HepG2 (cell line): Measurements from ENCODE around the gene CPN1. TPM values are rescaled to one million over a fixed set of nuclear protein-coding genes. Genes with fewer than 3 reads are reported as not detected.

Source experiments
- CENPX ChIP-seq: sonication (generic); formaldehyde crosslinking; IDR thresholded peaks from 2 replicates; pipeline ENCODE4 v1.9.0; 2021; ENCODE audit warnings: mild to moderate bottlenecking, missing genetic modification reagents, moderate library complexity
- ELF4 ChIP-seq: sonication (generic); formaldehyde crosslinking; IDR thresholded peaks from 2 replicates; pipeline ENCODE4 v1.5.0; 2020; ENCODE audit warnings: missing genetic modification reagents, mild to moderate bottlenecking, moderate library complexity, borderline replicate concordance
- HDAC2 ChIP-seq: sonication (generic); formaldehyde crosslinking; IDR thresholded peaks from 2 replicates; pipeline ENCODE4 v1.4.0; 2020; ENCODE audit warnings: missing genetic modification reagents
- IRF2 ChIP-seq: IDR thresholded peaks from 2 replicates; pipeline ENCODE4 v1.6.1; 2018; ENCODE audit warnings: missing genetic modification reagents, missing compliant biosample characterization
- NFKB2 ChIP-seq: sonication (generic); formaldehyde crosslinking; IDR thresholded peaks from 2 replicates; pipeline ENCODE4 v1.4.0; 2020; ENCODE audit warnings: missing genetic modification reagents, borderline replicate concordance
- PHB2 ChIP-seq: fragments of 450-650 bp; IDR thresholded peaks from 2 replicates; pipeline ENCODE4 v1.6.1; 2018; ENCODE audit not compliant: partially characterized antibody
- POLR2AphosphoS2 ChIP-seq: IDR thresholded peaks from 2 replicates; pipeline ENCODE4 v1.6.1; 2011; ENCODE audit warnings: low read depth, low read length, improper control_type of control experiment
- RARA ChIP-seq: IDR thresholded peaks from 2 replicates; pipeline ENCODE4 v1.6.1; 2016; ENCODE audit warnings: missing genetic modification reagents, missing compliant biosample characterization
- SP5 ChIP-seq: IDR thresholded peaks from 2 replicates; pipeline ENCODE4 v1.6.1; 2016; ENCODE audit warnings: low read depth, borderline replicate concordance
- TEAD3 ChIP-seq: optimal IDR thresholded peaks from 2 replicates; pipeline ENCODE3; 2016; ENCODE audit warnings: borderline replicate concordance
- ZNF501 ChIP-seq: sonication (generic); formaldehyde crosslinking; IDR thresholded peaks from 2 replicates; pipeline ENCODE4 v1.5.1; 2020; ENCODE audit warnings: mild to moderate bottlenecking, moderate library complexity, missing genetic modification reagents
- polyA plus RNA-seq, 8 experiments: library from polyadenylated mRNA; depleted of rRNA in 3 of 8; stranded (reverse) in 7 of 8; unstranded in 1 of 8; fragments of >200 nt; fragmentation: Illumina TruSeq in 4 of 8; extraction: Trizol in 4 of 8; gene quantifications; 2 replicates each; pipeline versions ENCODE4 v1.2.1 to v1.2.3, GENCODE V29; 2011 to 2016; ENCODE audit warnings: low read depth in 4 of 8, missing spikeins in 1 of 8, mixed read lengths in 1 of 8; ENCODE audit not compliant: insufficient read depth in 1 of 8
- total RNA-seq, 5 experiments: library from RNA; depleted of rRNA; stranded (reverse); fragments of >200 nt; fragmentation: Illumina TruSeq; extraction: Trizol; gene quantifications; 2 replicates each; pipeline ENCODE4 v1.2.3, GENCODE V29; 2016; ENCODE audit warnings: low read depth in 1 of 5
- TF ChIP-seq, protein P1 (sequence below): sonication (generic); formaldehyde crosslinking; IDR thresholded peaks from 2 replicates; pipeline ENCODE4 v1.4.0; 2020; ENCODE audit warnings: mild to moderate bottlenecking, missing genetic modification reagents, borderline replicate concordance
- TF ChIP-seq, protein P2 (sequence below): sonication (generic); formaldehyde crosslinking; IDR thresholded peaks from 2 replicates; pipeline ENCODE4 v1.4.0; 2020; ENCODE audit warnings: missing genetic modification reagents
- TF ChIP-seq, protein P3 (sequence below): sonication (generic); formaldehyde crosslinking; IDR thresholded peaks from 2 replicates; pipeline ENCODE4 v1.5.0; 2020; ENCODE audit warnings: missing genetic modification reagents, mild to moderate bottlenecking, borderline replicate concordance
- TF ChIP-seq, protein P4 (sequence below): sonication (generic); formaldehyde crosslinking; conservative IDR thresholded peaks from 2 replicates; pipeline ENCODE4 v1.5.0; 2020; ENCODE audit warnings: missing genetic modification reagents
- TF ChIP-seq, protein P5 (sequence below): sonication (generic); formaldehyde crosslinking; IDR thresholded peaks from 2 replicates; pipeline ENCODE4 v1.8.0; 2022; ENCODE audit warnings: missing genetic modification reagents, mild to moderate bottlenecking, moderate library complexity, borderline replicate concordance

The CPN1 gene
- total and polyA plus RNA-seq, 2 of the 13 experiments (the other 11 are each of a cell fraction or from before 2014, with no cell fraction given), result 17.3 to 35.1 TPM

DNA sequence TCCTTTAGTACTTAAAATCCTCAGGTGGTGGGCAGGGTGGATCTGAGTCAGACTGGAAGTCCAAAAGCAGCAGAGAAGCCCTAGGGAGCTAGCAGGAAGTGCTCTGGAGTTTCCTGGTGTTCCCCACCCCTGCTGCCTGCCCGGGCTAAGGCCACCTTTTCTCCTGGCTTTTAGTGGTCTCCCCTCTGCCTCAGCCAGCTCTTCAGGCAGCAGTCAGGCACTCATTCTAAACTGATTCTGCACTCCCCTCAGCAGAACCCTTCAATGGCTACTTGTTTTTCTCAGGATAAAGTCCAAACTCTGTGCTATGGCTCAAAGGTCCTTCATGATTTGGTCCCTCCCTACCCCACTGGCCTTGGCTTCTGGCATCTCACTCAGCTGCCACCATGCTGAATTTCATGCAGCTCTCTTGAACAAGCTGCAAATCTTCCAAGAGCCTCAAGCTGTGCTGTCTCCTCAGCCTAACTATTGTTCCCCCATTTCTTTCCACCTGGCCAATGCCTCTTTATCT is 43.1 kb downstream of the CPN1 start (continued):
- TF ChIP-seq, protein P1, sequence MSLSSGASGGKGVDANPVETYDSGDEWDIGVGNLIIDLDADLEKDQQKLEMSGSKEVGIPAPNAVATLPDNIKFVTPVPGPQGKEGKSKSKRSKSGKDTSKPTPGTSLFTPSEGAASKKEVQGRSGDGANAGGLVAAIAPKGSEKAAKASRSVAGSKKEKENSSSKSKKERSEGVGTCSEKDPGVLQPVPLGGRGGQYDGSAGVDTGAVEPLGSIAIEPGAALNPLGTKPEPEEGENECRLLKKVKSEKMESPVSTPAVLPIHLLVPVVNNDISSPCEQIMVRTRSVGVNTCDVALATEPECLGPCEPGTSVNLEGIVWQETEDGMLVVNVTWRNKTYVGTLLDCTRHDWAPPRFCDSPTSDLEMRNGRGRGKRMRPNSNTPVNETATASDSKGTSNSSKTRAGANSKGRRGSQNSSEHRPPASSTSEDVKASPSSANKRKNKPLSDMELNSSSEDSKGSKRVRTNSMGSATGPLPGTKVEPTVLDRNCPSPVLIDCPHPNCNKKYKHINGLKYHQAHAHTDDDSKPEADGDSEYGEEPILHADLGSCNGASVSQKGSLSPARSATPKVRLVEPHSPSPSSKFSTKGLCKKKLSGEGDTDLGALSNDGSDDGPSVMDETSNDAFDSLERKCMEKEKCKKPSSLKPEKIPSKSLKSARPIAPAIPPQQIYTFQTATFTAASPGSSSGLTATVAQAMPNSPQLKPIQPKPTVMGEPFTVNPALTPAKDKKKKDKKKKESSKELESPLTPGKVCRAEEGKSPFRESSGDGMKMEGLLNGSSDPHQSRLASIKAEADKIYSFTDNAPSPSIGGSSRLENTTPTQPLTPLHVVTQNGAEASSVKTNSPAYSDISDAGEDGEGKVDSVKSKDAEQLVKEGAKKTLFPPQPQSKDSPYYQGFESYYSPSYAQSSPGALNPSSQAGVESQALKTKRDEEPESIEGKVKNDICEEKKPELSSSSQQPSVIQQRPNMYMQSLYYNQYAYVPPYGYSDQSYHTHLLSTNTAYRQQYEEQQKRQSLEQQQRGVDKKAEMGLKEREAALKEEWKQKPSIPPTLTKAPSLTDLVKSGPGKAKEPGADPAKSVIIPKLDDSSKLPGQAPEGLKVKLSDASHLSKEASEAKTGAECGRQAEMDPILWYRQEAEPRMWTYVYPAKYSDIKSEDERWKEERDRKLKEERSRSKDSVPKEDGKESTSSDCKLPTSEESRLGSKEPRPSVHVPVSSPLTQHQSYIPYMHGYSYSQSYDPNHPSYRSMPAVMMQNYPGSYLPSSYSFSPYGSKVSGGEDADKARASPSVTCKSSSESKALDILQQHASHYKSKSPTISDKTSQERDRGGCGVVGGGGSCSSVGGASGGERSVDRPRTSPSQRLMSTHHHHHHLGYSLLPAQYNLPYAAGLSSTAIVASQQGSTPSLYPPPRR (CRISPR knock-in tag), result peak; percentile 43; the same call in 1 of the 2 replicates
- TF ChIP-seq RARA (no peak), ELF4 (CRISPR knock-in tag) (no peak), TEAD3 (CRISPR knock-in tag) (peak; percentile 36), IRF2 (peak; percentile 29; the same call in 1 of the 2 replicates), PHB2 (no peak), CENPX (no peak), ZNF501 (CRISPR knock-in tag) (peak; percentile 33; the same call in 1 of the 2 replicates), HDAC2 (peak; percentile 43; the same call in 1 of the 2 replicates), NFKB2 (no peak), POLR2AphosphoS2 (no peak), SP5 (CRISPR knock-in tag) (peak; percentile 47; the same call in 1 of the 2 replicates)
- TF ChIP-seq, protein P2, sequence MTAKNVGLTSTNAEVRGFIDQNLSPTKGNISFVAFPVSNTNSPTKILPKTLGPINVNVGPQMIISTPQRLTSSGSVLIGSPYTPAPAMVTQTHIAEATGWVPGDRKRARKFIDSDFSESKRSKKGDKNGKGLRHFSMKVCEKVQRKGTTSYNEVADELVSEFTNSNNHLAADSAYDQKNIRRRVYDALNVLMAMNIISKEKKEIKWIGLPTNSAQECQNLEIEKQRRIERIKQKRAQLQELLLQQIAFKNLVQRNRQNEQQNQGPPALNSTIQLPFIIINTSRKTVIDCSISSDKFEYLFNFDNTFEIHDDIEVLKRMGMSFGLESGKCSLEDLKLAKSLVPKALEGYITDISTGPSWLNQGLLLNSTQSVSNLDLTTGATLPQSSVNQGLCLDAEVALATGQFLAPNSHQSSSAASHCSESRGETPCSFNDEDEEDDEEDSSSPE (CRISPR knock-in tag), result no peak
- TF ChIP-seq, protein P3, sequence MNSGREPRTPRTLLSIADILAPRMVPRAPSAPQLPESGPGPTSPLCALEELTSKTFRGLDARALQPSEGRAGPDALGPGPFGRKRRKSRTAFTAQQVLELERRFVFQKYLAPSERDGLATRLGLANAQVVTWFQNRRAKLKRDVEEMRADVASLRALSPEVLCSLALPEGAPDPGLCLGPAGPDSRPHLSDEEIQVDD, result no peak
- TF ChIP-seq, protein P4, sequence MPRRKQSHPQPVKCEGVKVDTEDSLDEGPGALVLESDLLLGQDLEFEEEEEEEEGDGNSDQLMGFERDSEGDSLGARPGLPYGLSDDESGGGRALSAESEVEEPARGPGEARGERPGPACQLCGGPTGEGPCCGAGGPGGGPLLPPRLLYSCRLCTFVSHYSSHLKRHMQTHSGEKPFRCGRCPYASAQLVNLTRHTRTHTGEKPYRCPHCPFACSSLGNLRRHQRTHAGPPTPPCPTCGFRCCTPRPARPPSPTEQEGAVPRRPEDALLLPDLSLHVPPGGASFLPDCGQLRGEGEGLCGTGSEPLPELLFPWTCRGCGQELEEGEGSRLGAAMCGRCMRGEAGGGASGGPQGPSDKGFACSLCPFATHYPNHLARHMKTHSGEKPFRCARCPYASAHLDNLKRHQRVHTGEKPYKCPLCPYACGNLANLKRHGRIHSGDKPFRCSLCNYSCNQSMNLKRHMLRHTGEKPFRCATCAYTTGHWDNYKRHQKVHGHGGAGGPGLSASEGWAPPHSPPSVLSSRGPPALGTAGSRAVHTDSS, result no peak
- TF ChIP-seq, protein P5, sequence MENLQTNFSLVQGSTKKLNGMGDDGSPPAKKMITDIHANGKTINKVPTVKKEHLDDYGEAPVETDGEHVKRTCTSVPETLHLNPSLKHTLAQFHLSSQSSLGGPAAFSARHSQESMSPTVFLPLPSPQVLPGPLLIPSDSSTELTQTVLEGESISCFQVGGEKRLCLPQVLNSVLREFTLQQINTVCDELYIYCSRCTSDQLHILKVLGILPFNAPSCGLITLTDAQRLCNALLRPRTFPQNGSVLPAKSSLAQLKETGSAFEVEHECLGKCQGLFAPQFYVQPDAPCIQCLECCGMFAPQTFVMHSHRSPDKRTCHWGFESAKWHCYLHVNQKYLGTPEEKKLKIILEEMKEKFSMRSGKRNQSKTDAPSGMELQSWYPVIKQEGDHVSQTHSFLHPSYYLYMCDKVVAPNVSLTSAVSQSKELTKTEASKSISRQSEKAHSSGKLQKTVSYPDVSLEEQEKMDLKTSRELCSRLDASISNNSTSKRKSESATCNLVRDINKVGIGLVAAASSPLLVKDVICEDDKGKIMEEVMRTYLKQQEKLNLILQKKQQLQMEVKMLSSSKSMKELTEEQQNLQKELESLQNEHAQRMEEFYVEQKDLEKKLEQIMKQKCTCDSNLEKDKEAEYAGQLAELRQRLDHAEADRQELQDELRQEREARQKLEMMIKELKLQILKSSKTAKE (CRISPR knock-in tag), result no peak
